Mesenchymal stem cell (in vitro differentiated cells and primary cell): Measurements from ENCODE around the gene SETDB1.
A peak's percentile ranks its signal among the peaks of the same experiment; 100 is the strongest.

Experiments
- DNase-seq: peaks from one replicate; pipeline ENCODE4 v3.0.0-alpha.2; 2013
- H2AFZ ChIP-seq: one replicate; pipeline ENCODE4 v1.6.1; 2013; ENCODE audit warnings: low read depth, mild to moderate bottlenecking, control low read depth, inconsistent platforms, low read length, moderate library complexity
- H2AK5ac ChIP-seq: 2 replicates; pipeline ENCODE4 v1.6.1; 2013; ENCODE audit warnings: low read length, moderate library complexity, mild to moderate bottlenecking, inconsistent platforms; ENCODE audit not compliant: severe bottlenecking
- H2BK120ac ChIP-seq: one replicate; pipeline ENCODE4 v1.6.1; 2013; ENCODE audit warnings: low read depth, mild to moderate bottlenecking, inconsistent platforms, low read length, moderate library complexity
- H2BK12ac ChIP-seq, 2 experiments: one replicate each; pipeline ENCODE4 v1.6.1; 2013; ENCODE audit warnings: inconsistent platforms in 2 of 2, low read length in 2 of 2, mild to moderate bottlenecking in 2 of 2, moderate library complexity in 2 of 2, control low read depth in 1 of 2
- H2BK15ac ChIP-seq: one replicate; pipeline ENCODE4 v1.6.1; 2013; ENCODE audit warnings: mild to moderate bottlenecking, low read depth, inconsistent platforms; ENCODE audit not compliant: poor library complexity, severe bottlenecking
- H2BK5ac ChIP-seq: 2 replicates; pipeline ENCODE4 v1.6.1; 2013; ENCODE audit warnings: low read depth, mild to moderate bottlenecking, low read length, control low read depth, inconsistent platforms; ENCODE audit not compliant: poor library complexity, severe bottlenecking
- H3K14ac ChIP-seq, 2 experiments: one replicate each; pipeline ENCODE4 v1.6.1; 2013; ENCODE audit warnings: inconsistent platforms in 2 of 2, low read length in 2 of 2, control low read depth in 1 of 2, mild to moderate bottlenecking in 1 of 2, moderate library complexity in 1 of 2
- H3K18ac ChIP-seq, 2 experiments: one replicate each; pipeline ENCODE4 v1.6.1; 2013; ENCODE audit warnings: inconsistent platforms in 2 of 2, low read length in 2 of 2, control low read depth in 1 of 2, low read depth in 1 of 2, mild to moderate bottlenecking in 1 of 2
- H3K23ac ChIP-seq, 2 experiments: one replicate each; pipeline ENCODE4 v1.6.1; 2013; ENCODE audit warnings: inconsistent platforms in 2 of 2, low read length in 2 of 2, mild to moderate bottlenecking in 2 of 2, moderate library complexity in 2 of 2, control low read depth in 1 of 2
- H3K27ac ChIP-seq: 2 replicates; pipeline ENCODE4 v1.5.1; 2013; ENCODE audit warnings: mild to moderate bottlenecking, moderate library complexity, low read length, control low read depth, inconsistent platforms; ENCODE audit not compliant: poor library complexity, severe bottlenecking
- H3K27me3 ChIP-seq, 2 experiments: 2 replicates each; pipeline versions ENCODE4 v1.6.1 to v1.7.0; 2013; ENCODE audit warnings: low read length in 2 of 2, mild to moderate bottlenecking in 2 of 2, moderate library complexity in 2 of 2, control low read depth in 1 of 2, inconsistent platforms in 1 of 2; ENCODE audit not compliant: control insufficient read depth in 1 of 2, insufficient read depth in 1 of 2
- H3K36me3 ChIP-seq, 2 experiments: 2 replicates each; pipeline versions ENCODE4 v1.6.1 to v1.7.0; 2013; ENCODE audit warnings: low read length in 2 of 2, control low read depth in 1 of 2, inconsistent platforms in 1 of 2, low read depth in 1 of 2, mild to moderate bottlenecking in 1 of 2; ENCODE audit not compliant: insufficient read depth in 2 of 2, control insufficient read depth in 1 of 2
- H3K4ac ChIP-seq, 2 experiments: one replicate each; pipeline ENCODE4 v1.6.1; 2013; ENCODE audit warnings: inconsistent platforms in 2 of 2, low read length in 2 of 2, mild to moderate bottlenecking in 2 of 2, moderate library complexity in 2 of 2, control low read depth in 1 of 2, low read depth in 1 of 2
- H3K4me1 ChIP-seq: 2 replicates; pipeline ENCODE4 v1.6.1; 2013; ENCODE audit warnings: low read depth, low read length, control low read depth; ENCODE audit not compliant: control insufficient read depth, insufficient read depth
- H3K4me2 ChIP-seq: 2 replicates; pipeline ENCODE4 v1.6.1; 2013; ENCODE audit warnings: low read length, mild to moderate bottlenecking, inconsistent platforms; ENCODE audit not compliant: poor library complexity, severe bottlenecking
- H3K4me3 ChIP-seq, 2 experiments: 2 replicates each; pipeline versions ENCODE4 v1.5.1 to v1.7.0; 2013; ENCODE audit warnings: low read length in 2 of 2, mild to moderate bottlenecking in 2 of 2, control low read depth in 1 of 2, low read depth in 1 of 2; ENCODE audit not compliant: insufficient read depth in 1 of 2
- H3K79me1 ChIP-seq: replicated peaks from 2 replicates; pipeline ENCODE4 v1.6.1; 2013; ENCODE audit warnings: mild to moderate bottlenecking, control low read depth, low read length, inconsistent platforms; ENCODE audit not compliant: poor library complexity, severe bottlenecking
- H3K9ac ChIP-seq: 2 replicates; pipeline ENCODE4 v1.7.0; 2013; ENCODE audit warnings: mild to moderate bottlenecking, low read length, moderate library complexity
- H3K9me3 ChIP-seq: 2 replicates; pipeline ENCODE4 v1.7.0; 2013; ENCODE audit warnings: mild to moderate bottlenecking, low read length; ENCODE audit not compliant: control insufficient read depth
- H4K8ac ChIP-seq: one replicate; pipeline ENCODE4 v1.6.1; 2013; ENCODE audit warnings: inconsistent platforms, mild to moderate bottlenecking, low read length, moderate library complexity
- H4K91ac ChIP-seq: one replicate; pipeline ENCODE4 v1.6.1; 2013; ENCODE audit warnings: mild to moderate bottlenecking, low read length, inconsistent platforms
- WGBS: methylation state at CpG from one replicate; pipeline ENCODE4 v1.1.7; 2013; ENCODE audit warnings: mixed read lengths; 5-methylcytosine and 5-hydroxymethylcytosine counted together

SETDB1 gene

DNA sequence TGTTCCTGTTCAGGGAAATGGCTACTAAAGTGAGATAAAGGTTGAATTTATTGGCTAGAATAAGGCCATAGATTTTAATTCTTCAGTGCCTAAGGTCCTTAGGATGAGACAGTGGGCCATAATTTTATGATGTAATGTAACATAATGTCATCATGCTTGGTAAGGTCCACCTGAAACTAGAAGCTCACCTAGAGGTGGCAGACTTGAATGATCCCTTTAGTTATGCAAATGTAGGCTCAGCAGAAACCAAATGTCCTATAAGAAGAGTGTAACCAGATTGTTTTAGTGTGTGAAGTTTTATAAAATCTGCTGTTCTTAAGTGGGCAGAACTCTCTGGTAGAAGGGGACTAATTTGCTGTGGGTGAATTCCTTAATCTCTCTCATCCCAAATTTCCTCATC is 13.5 kb upstream of the SETDB1 start:
- no peak overlapping the region for H2AFZ ChIP-seq
- no peak overlapping the region for H3K4me3 ChIP-seq
- no peak overlapping the region for H2BK12ac ChIP-seq
- no peaks in the 10 kb centered on the region for H3K4me1 ChIP-seq
- no peak overlapping the region for H2AK5ac ChIP-seq
- H3K9me3 ChIP-seq, result no peaks in the 10 kb centered on the region
- no peak overlapping the region for H2BK15ac ChIP-seq
- H2BK5ac ChIP-seq, result no peak overlapping the region
- no peak overlapping the region for H3K27ac ChIP-seq
- no peak overlapping the region for H3K14ac ChIP-seq
- H3K36me3 ChIP-seq, result no peaks in the 10 kb centered on the region
- no peak overlapping the region for H3K9ac ChIP-seq
- H3K4ac ChIP-seq, result no peak overlapping the region
- no peak overlapping the region for H4K91ac ChIP-seq
- no peak overlapping the region for H4K8ac ChIP-seq
- no peaks in the 10 kb centered on the region for H3K79me1 ChIP-seq
- DNase-seq, result no peak
- no peak overlapping the region for H3K18ac ChIP-seq
- H3K23ac ChIP-seq, result no peak overlapping the region
- H2BK120ac ChIP-seq, result no peak overlapping the region
- H3K27me3 ChIP-seq, result no peaks in the 10 kb centered on the region
- H3K4me2 ChIP-seq, result no peak overlapping the region

GRCh38 chr1:150917387-150917786 is 8.8 kb upstream of the SETDB1 start:
- no peak overlapping the region for H3K27ac ChIP-seq
- no peak overlapping the region for H3K4me2 ChIP-seq

GRCh38 chr1:150922519-150922975 is 3.6 kb upstream of the SETDB1 start:
- no peak overlapping the region for H2BK5ac ChIP-seq
- H2AK5ac ChIP-seq, result no peak overlapping the region
- peak; percentile 88 for DNase-seq
- H3K79me1 ChIP-seq, result peaks cover 3% of the 10 kb centered on the region
- H3K23ac ChIP-seq, result no peak overlapping the region
- no peak overlapping the region for H3K4me2 ChIP-seq
- WGBS, result 17% methylated on average over 1 of the region's 2 CpGs
- no peak overlapping the region for H3K14ac ChIP-seq
- H2AFZ ChIP-seq, result no peak overlapping the region
- no peak overlapping the region for H3K4ac ChIP-seq
- no peak overlapping the region for H4K91ac ChIP-seq
- H2BK120ac ChIP-seq, result no peak overlapping the region
- no peak overlapping the region for H3K27ac ChIP-seq
- H2BK12ac ChIP-seq, result no peak overlapping the region
- no peaks in the 10 kb centered on the region for H3K27me3 ChIP-seq
- H3K9ac ChIP-seq, result peak overlapping the region; percentile 44
- H2BK15ac ChIP-seq, result no peak overlapping the region
- no peak overlapping the region for H3K4me3 ChIP-seq
- peaks cover under 1 to 2% of the 10 kb centered on the region in 2 experiments for H3K36me3 ChIP-seq
- H4K8ac ChIP-seq, result no peak overlapping the region
- H3K9me3 ChIP-seq, result no peaks in the 10 kb centered on the region
- H3K4me1 ChIP-seq, result peaks cover 5% of the 10 kb centered on the region
- H3K18ac ChIP-seq, result no peak overlapping the region

More at GRCh38 chr1:150917387-150917786, 8.8 kb upstream of the SETDB1 start:
- Histone ChIP-seq H2AK5ac (no peak overlapping the region), H3K9me3 (no peaks in the 10 kb centered on the region), H4K91ac (no peak overlapping the region), H2BK5ac (no peak overlapping the region), H3K27me3 (no peaks in the 10 kb centered on the region), H3K9ac (no peak overlapping the region), H2BK120ac (no peak overlapping the region), H3K4me1 (no peaks in the 10 kb centered on the region), H3K23ac (no peak overlapping the region), H3K79me1 (no peaks in the 10 kb centered on the region), H4K8ac (no peak overlapping the region), H3K4ac (no peak overlapping the region), H3K36me3 (no peaks in the 10 kb centered on the region), H2AFZ (no peak overlapping the region), H3K18ac (no peak overlapping the region), H3K14ac (no peak overlapping the region), H2BK12ac (no peak overlapping the region), H3K4me3 (no peak overlapping the region), H2BK15ac (no peak overlapping the region)
- no peak for DNase-seq
- 93% methylated on average over 6 of the region's 7 CpGs for WGBS

GRCh38 chr1:150925080-150925479 is 1.1 kb upstream of the SETDB1 start:
- H3K4me2 ChIP-seq, result no peak overlapping the region
- H2BK15ac ChIP-seq, result no peak overlapping the region
- no peak overlapping the region for H2AFZ ChIP-seq
- no peak overlapping the region for H2AK5ac ChIP-seq
- H4K8ac ChIP-seq, result no peak overlapping the region
- no peak overlapping the region for H3K18ac ChIP-seq
- no peak overlapping the region for H2BK12ac ChIP-seq
- peaks cover 9 to 25% of the 10 kb centered on the region in 2 experiments for H3K36me3 ChIP-seq
- no peak overlapping the region for H2BK120ac ChIP-seq
- no peak overlapping the region for H3K9ac ChIP-seq
- no peak overlapping the region for H2BK5ac ChIP-seq
- no peak overlapping the region for H4K91ac ChIP-seq
- peak overlapping the region in 1 of 2 experiments; percentile 87 for H3K4me3 ChIP-seq
- peaks cover 11% of the 10 kb centered on the region for H3K79me1 ChIP-seq
- no peaks in the 10 kb centered on the region for H3K27me3 ChIP-seq
- peaks cover 7% of the 10 kb centered on the region for H3K4me1 ChIP-seq
- H3K23ac ChIP-seq, result no peak overlapping the region
- H3K27ac ChIP-seq, result no peak overlapping the region
- H3K14ac ChIP-seq, result no peak overlapping the region
- DNase-seq, result no peak
- no peak overlapping the region for H3K4ac ChIP-seq
- H3K9me3 ChIP-seq, result no peaks in the 10 kb centered on the region
- WGBS, result 95% methylated on average over 12 of the region's 23 CpGs
